ENCODE measurements around the gene ZSWIM5. TPM values are rescaled to one million over a fixed set of nuclear protein-coding genes. Genes with fewer than 3 reads are reported as not detected.

ZSWIM5 gene
- total and polyA plus RNA-seq, 9 of the 15 experiments (the other 6 are each of a cell fraction or from before 2014, with no cell fraction given), result under 0.01 to 0.07 (median 0.03) TPM; not detected in 3

DNA sequence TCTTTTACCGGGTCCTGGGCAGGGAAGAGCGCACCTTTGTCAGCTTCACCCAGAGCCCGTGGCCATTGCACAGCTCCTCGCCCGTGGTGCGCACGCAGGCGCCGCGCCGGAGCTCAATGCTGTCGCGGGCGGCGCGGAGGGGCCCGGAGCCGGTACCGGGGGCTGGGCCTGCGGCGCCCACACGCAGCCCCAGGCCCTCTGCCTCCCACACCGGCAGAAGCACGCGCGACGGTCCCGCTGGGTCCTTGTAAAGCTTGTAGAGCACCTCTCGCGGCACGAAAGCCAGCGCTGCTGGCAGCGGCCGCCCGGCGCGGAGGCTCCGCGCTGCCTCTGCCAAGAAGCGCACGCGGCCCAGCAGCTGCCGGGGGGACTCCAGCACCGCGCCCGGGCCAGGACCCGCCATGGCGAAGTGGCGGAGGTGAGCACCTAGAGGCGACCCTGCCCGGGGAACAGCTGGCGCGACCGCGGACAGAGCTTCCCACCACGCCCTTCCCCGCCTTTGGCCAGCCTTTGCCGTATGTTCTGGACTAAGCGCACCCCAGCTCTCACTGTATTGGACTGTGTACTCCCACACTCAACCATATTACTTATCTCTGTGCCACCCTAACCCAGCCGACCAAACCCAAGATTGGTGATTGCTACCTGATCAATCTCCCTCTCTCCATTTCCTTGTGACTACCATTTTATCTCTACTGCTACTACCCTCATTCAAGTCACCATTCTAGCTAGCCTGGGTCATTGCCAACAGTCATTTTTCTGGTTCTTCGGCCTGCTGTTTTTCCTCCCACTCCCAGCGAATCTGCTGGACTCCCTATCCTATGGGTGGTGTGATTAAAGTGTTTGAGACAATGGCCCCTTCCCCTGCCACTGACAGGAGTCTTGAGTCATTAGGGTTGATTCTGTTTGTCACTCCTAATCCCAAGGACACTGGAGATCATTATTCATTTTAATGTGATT lies 195.3 kb downstream of the ZSWIM5 start, which contains the start of gene HECTD3 (continued):
- no peak for TF ChIP-seq ZNF778 (CRISPR knock-in tag; IDR thresholded peaks at IDR 0.05)
- TF ChIP-seq SUPT5H (IDR thresholded peaks at IDR 0.05), result no peak; the same call in 1 of the 2 replicates
- TF ChIP-seq GABPB1 (CRISPR knock-in tag; IDR thresholded peaks at IDR 0.05), result peak; percentile 39; the same call in 1 of the 2 replicates
- TF ChIP-seq RBM14 (IDR thresholded peaks at IDR 0.05; ENCODE audit: borderline replicate concordance, insufficient read depth, low read depth, low read length), result no peak
- no peak for TF ChIP-seq POLR3A (IDR thresholded peaks at IDR 0.05; ENCODE audit: borderline replicate concordance, extremely low read depth, insufficient read depth, insufficient read length)
- TF ChIP-seq, protein P1, sequence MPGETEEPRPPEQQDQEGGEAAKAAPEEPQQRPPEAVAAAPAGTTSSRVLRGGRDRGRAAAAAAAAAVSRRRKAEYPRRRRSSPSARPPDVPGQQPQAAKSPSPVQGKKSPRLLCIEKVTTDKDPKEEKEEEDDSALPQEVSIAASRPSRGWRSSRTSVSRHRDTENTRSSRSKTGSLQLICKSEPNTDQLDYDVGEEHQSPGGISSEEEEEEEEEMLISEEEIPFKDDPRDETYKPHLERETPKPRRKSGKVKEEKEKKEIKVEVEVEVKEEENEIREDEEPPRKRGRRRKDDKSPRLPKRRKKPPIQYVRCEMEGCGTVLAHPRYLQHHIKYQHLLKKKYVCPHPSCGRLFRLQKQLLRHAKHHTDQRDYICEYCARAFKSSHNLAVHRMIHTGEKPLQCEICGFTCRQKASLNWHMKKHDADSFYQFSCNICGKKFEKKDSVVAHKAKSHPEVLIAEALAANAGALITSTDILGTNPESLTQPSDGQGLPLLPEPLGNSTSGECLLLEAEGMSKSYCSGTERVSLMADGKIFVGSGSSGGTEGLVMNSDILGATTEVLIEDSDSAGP (CRISPR knock-in tag; IDR thresholded peaks at IDR 0.05), result no peak
- TF ChIP-seq SLC30A9 (CRISPR knock-in tag; IDR thresholded peaks at IDR 0.05), result no peak
- TF ChIP-seq SNRNP70 (optimal IDR thresholded peaks at IDR 0.05; ENCODE audit: low read depth, low read length), result no peak
- no peak for TF ChIP-seq CHD1 (IDR thresholded peaks at IDR 0.05; ENCODE audit: low read length)
- no peak for TF ChIP-seq ETV6 (IDR thresholded peaks at IDR 0.05; ENCODE audit: borderline replicate concordance in 1 of 2, low read depth in 2 of 2, low read length in 1 of 2)
- no peak for TF ChIP-seq ETV6 (CRISPR knock-in tag; IDR thresholded peaks at IDR 0.05; ENCODE audit: borderline replicate concordance)
- no peak for TF ChIP-seq ZFP1 (CRISPR knock-in tag; IDR thresholded peaks at IDR 0.05)
- TF ChIP-seq CEBPB (tag; IDR thresholded peaks at IDR 0.05), result no peak
- peak; percentile 26; the same call in 1 of the 2 replicates for TF ChIP-seq ZNF740 (CRISPR knock-in tag; IDR thresholded peaks at IDR 0.05)
- TF ChIP-seq ZNF740 (tag; IDR thresholded peaks at IDR 0.05), result no peak
- peak; percentile 68; the same call in 1 of the 2 replicates for TF ChIP-seq CXXC5 (CRISPR knock-in tag; IDR thresholded peaks at IDR 0.05)
- TF ChIP-seq, protein P2, sequence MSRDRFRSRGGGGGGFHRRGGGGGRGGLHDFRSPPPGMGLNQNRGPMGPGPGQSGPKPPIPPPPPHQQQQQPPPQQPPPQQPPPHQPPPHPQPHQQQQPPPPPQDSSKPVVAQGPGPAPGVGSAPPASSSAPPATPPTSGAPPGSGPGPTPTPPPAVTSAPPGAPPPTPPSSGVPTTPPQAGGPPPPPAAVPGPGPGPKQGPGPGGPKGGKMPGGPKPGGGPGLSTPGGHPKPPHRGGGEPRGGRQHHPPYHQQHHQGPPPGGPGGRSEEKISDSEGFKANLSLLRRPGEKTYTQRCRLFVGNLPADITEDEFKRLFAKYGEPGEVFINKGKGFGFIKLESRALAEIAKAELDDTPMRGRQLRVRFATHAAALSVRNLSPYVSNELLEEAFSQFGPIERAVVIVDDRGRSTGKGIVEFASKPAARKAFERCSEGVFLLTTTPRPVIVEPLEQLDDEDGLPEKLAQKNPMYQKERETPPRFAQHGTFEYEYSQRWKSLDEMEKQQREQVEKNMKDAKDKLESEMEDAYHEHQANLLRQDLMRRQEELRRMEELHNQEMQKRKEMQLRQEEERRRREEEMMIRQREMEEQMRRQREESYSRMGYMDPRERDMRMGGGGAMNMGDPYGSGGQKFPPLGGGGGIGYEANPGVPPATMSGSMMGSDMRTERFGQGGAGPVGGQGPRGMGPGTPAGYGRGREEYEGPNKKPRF (IDR thresholded peaks at IDR 0.05; ENCODE audit: low read depth, low read length), result no peak
- no peak; the same call in 1 of the 2 replicates for TF ChIP-seq ZNF212 (CRISPR knock-in tag; IDR thresholded peaks at IDR 0.05)
- no peak for TF ChIP-seq CHCHD3 (CRISPR knock-in tag; IDR thresholded peaks at IDR 0.05)
- no peak for TF ChIP-seq NCOA6 (IDR thresholded peaks at IDR 0.05)
- TF ChIP-seq ZNF780A (CRISPR knock-in tag; IDR thresholded peaks at IDR 0.05), result no peak
